AG09319 (cell line): ENCODE results near the gene GRIN2A.

ENCODE experiments used
- DNase-seq: peaks from one replicate; pipeline ENCODE4 v3.0.0-alpha.2; 2010; ENCODE audit warnings: low read depth; ENCODE audit errors: extremely low read depth
- CTCF ChIP-seq: IDR thresholded peaks from 2 replicates; pipeline ENCODE4 v1.5.1; 2011; ENCODE audit warnings: low read depth, mild to moderate bottlenecking, inconsistent platforms, low read length, moderate library complexity

GRIN2A gene

GRCh38 chr16:9859701-9860327 is 322.4 kb downstream of the GRIN2A start:
- no peak for DNase-seq
- TF ChIP-seq CTCF, result no peak

- no peak for TF ChIP-seq CTCF
- peak; percentile 58 for DNase-seq
These were observed 327.6 kb downstream of the GRIN2A start for GRCh38 chr16:9854675-9855074.

GRCh38 chr16:9852003-9852402 is 330.2 kb downstream of the GRIN2A start:
- DNase-seq, result no peak
- no peak for TF ChIP-seq CTCF

GRCh38 chr16:9850817-9851216 is 331.4 kb downstream of the GRIN2A start:
- DNase-seq, result no peak
- no peak for TF ChIP-seq CTCF

GRCh38 chr16:9849697-9850245 is 332.5 kb downstream of the GRIN2A start:
- TF ChIP-seq CTCF, result no peak
- no peak for DNase-seq

- DNase-seq, result no peak
- TF ChIP-seq CTCF, result no peak
These were observed 335.1 kb downstream of the GRIN2A start for GRCh38 chr16:9847146-9847545.

GRCh38 chr16:9846362-9847099 is 335.7 kb downstream of the GRIN2A start:
- no peak for DNase-seq
- no peak for TF ChIP-seq CTCF
